ENCODE data around the gene RABGAP1L. TPM values are rescaled to one million over a fixed set of nuclear protein-coding genes. Genes with fewer than 3 reads are reported as not detected.
"Not testable (repeated sequence)": the region's sequence is repeated elsewhere in the genome, so short reads cannot be mapped to it uniquely, and the experiment has no call there.

Gene RABGAP1L
- total RNA-seq, 1 experiment from 2014 or later, result 76.9 TPM

DNA sequence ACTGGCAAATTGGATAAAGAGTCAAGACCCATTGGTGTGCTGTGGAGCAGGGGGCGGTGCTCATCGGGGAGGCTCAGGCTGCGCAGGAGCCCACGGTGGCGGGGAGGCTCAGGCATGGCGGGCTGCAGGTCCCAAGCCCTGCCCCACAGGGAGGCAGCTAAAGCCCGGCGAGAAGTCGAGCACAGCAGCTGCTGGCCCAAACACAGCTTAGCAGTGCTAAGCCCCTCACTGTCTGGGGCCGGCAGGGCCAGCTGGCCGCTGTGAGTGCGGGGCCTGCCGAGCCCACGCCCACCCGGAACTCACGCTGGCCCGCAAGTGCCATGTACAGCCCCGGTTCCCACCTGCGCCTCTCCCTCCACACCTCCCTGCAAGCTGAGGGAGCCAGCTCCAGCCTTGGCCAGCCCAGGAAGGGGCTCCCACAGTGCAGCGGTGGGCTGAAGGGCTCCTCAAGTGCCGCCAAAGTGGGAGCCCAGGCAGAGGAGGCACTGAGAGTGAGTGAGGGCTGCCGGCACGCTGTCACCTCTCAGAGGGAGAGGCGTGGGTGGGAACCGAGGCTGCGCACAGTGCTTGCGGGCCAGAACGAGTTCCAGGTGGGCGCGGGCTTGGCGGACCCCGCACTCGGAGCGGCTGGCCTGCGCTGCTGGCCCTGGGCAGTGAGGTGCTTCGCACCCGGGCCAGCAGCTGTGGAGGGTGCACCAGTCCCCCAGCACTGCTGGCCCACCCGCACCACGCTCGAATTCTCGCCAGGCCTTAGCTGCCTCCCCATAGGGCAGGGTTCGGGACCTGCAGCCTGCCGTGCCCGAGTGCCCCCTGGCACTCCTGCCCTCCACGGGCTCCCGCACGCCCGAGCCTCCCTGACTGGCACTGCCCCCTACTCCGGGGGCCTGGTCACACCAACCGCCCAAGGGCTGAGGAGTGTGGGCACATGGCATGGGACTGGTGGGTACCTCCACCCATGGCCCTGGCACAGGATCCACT, 551.8 kb downstream of the RABGAP1L start:
- ATAC-seq (no peak), DNase-seq (ENCODE audit: low spot score) (no peak)
- Mint-ChIP-seq H3K36me3 (peaks cover 12% of the 10 kb centered on the region), H3K27ac (no peak overlapping the region), H3K4me3 (no peak overlapping the region), H3K9me3 (peaks cover 30% of the 10 kb centered on the region), H3K4me1 (no peaks in the 10 kb centered on the region), H3K27me3 (ENCODE audit: low read depth) (no peaks in the 10 kb centered on the region)
- TF ChIP-seq, protein P1, sequence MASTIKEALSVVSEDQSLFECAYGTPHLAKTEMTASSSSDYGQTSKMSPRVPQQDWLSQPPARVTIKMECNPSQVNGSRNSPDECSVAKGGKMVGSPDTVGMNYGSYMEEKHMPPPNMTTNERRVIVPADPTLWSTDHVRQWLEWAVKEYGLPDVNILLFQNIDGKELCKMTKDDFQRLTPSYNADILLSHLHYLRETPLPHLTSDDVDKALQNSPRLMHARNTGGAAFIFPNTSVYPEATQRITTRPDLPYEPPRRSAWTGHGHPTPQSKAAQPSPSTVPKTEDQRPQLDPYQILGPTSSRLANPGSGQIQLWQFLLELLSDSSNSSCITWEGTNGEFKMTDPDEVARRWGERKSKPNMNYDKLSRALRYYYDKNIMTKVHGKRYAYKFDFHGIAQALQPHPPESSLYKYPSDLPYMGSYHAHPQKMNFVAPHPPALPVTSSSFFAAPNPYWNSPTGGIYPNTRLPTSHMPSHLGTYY (CRISPR knock-in tag; IDR thresholded peaks at IDR 0.05), result no peak
- TF ChIP-seq RELA (CRISPR knock-in tag; IDR thresholded peaks at IDR 0.05; ENCODE audit: borderline replicate concordance) (no peak), ZNF423 (CRISPR knock-in tag; IDR thresholded peaks at IDR 0.05) (no peak), ZNF138 (CRISPR knock-in tag; conservative IDR thresholded peaks at IDR 0.05) (no peak), ZBTB21 (CRISPR knock-in tag; IDR thresholded peaks at IDR 0.05; ENCODE audit: borderline replicate concordance) (no peak)
- TF ChIP-seq, protein P2, sequence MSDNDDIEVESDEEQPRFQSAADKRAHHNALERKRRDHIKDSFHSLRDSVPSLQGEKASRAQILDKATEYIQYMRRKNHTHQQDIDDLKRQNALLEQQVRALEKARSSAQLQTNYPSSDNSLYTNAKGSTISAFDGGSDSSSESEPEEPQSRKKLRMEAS (CRISPR knock-in tag; IDR thresholded peaks at IDR 0.05), result no peak
- TF ChIP-seq, protein P3, sequence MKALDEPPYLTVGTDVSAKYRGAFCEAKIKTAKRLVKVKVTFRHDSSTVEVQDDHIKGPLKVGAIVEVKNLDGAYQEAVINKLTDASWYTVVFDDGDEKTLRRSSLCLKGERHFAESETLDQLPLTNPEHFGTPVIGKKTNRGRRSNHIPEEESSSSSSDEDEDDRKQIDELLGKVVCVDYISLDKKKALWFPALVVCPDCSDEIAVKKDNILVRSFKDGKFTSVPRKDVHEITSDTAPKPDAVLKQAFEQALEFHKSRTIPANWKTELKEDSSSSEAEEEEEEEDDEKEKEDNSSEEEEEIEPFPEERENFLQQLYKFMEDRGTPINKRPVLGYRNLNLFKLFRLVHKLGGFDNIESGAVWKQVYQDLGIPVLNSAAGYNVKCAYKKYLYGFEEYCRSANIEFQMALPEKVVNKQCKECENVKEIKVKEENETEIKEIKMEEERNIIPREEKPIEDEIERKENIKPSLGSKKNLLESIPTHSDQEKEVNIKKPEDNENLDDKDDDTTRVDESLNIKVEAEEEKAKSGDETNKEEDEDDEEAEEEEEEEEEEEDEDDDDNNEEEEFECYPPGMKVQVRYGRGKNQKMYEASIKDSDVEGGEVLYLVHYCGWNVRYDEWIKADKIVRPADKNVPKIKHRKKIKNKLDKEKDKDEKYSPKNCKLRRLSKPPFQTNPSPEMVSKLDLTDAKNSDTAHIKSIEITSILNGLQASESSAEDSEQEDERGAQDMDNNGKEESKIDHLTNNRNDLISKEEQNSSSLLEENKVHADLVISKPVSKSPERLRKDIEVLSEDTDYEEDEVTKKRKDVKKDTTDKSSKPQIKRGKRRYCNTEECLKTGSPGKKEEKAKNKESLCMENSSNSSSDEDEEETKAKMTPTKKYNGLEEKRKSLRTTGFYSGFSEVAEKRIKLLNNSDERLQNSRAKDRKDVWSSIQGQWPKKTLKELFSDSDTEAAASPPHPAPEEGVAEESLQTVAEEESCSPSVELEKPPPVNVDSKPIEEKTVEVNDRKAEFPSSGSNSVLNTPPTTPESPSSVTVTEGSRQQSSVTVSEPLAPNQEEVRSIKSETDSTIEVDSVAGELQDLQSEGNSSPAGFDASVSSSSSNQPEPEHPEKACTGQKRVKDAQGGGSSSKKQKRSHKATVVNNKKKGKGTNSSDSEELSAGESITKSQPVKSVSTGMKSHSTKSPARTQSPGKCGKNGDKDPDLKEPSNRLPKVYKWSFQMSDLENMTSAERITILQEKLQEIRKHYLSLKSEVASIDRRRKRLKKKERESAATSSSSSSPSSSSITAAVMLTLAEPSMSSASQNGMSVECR (CRISPR knock-in tag; IDR thresholded peaks at IDR 0.05; ENCODE audit: borderline replicate concordance), result no peak
- TF ChIP-seq, protein P4, sequence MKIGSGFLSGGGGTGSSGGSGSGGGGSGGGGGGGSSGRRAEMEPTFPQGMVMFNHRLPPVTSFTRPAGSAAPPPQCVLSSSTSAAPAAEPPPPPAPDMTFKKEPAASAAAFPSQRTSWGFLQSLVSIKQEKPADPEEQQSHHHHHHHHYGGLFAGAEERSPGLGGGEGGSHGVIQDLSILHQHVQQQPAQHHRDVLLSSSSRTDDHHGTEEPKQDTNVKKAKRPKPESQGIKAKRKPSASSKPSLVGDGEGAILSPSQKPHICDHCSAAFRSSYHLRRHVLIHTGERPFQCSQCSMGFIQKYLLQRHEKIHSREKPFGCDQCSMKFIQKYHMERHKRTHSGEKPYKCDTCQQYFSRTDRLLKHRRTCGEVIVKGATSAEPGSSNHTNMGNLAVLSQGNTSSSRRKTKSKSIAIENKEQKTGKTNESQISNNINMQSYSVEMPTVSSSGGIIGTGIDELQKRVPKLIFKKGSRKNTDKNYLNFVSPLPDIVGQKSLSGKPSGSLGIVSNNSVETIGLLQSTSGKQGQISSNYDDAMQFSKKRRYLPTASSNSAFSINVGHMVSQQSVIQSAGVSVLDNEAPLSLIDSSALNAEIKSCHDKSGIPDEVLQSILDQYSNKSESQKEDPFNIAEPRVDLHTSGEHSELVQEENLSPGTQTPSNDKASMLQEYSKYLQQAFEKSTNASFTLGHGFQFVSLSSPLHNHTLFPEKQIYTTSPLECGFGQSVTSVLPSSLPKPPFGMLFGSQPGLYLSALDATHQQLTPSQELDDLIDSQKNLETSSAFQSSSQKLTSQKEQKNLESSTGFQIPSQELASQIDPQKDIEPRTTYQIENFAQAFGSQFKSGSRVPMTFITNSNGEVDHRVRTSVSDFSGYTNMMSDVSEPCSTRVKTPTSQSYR (CRISPR knock-in tag; IDR thresholded peaks at IDR 0.05), result no peak
- TF ChIP-seq, protein P5, sequence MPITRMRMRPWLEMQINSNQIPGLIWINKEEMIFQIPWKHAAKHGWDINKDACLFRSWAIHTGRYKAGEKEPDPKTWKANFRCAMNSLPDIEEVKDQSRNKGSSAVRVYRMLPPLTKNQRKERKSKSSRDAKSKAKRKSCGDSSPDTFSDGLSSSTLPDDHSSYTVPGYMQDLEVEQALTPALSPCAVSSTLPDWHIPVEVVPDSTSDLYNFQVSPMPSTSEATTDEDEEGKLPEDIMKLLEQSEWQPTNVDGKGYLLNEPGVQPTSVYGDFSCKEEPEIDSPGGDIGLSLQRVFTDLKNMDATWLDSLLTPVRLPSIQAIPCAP (CRISPR knock-in tag; IDR thresholded peaks at IDR 0.05), result no peak
- TF ChIP-seq, protein P6, sequence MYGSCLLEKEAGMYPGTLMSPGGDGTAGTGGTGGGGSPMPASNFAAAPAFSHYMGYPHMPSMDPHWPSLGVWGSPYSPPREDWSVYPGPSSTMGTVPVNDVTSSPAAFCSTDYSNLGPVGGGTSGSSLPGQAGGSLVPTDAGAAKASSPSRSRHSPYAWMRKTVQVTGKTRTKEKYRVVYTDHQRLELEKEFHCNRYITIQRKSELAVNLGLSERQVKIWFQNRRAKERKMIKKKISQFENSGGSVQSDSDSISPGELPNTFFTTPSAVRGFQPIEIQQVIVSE (CRISPR knock-in tag; IDR thresholded peaks at IDR 0.05; ENCODE audit: borderline replicate concordance), result no peak
- POLR2A ChIA-PET, result no interaction called here
- CTCF ChIA-PET, result interaction anchor here (1.4 kb wide), 1 partner anchor 15 kb away, joined by 3 read pairs; no protein-coding TSS in a partner anchor

DNA sequence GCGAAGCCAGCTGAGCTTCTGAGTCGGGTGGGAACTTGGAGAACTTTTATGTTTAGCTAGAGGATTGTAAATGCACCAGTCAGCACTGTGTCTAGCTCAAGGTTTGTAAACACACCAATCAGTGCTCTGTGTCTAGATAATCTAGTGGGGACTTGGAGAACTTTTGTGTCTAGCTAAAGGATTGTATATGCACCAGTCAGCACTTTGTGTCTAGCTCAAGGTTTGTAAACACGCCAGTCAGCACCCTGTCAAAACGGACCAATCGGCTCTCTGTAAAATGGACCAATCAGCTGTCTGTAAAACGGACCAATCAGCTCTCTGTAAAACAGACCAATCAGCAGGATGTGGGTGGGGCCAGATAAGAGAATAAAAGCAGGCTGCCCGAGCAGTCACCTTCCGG, 552.5 kb downstream of the RABGAP1L start:
- DNase-seq (ENCODE audit: low spot score); H3K4me1 Mint-ChIP-seq; H3K4me3 Mint-ChIP-seq; H3K27me3 Mint-ChIP-seq (ENCODE audit: low read depth); H3K27ac Mint-ChIP-seq; ATAC-seq; POLR2A ChIA-PET: not testable (repeated sequence)
- H3K9me3 Mint-ChIP-seq, result peaks cover 30% of the 10 kb centered on the region
- H3K36me3 Mint-ChIP-seq, result peaks cover 12% of the 10 kb centered on the region
- CTCF ChIA-PET, result interaction anchor here (1.4 kb wide), 1 partner anchor 15 kb away, joined by 3 read pairs; no protein-coding TSS in a partner anchor
